HG03520 (cell line): Measurements from ENCODE around the gene PRSS1.
"Not testable (repeated sequence)": the region's sequence is repeated elsewhere in the genome, so short reads cannot be mapped to it uniquely, and the experiment has no call there.

ENCODE experiments used
- ATAC-seq: cut with Tn5 transposase; IDR thresholded peaks from one replicate; pipeline ENCODE4 v1.9.1; 2021; ENCODE audit warnings: mild to moderate bottlenecking, moderate library complexity; ENCODE audit not compliant: unreplicated experiment

The PRSS1 gene

GRCh38 chr7:142772051-142772450 lies 22.8 kb downstream of the PRSS1 start:
- no peak for ATAC-seq

GRCh38 chr7:142772673-142773072 lies 23.4 kb downstream of the PRSS1 start:
- no peak for ATAC-seq

- no peak for ATAC-seq
Observed at GRCh38 chr7:142773230-142773629, 24.0 kb downstream of the PRSS1 start.

DNA sequence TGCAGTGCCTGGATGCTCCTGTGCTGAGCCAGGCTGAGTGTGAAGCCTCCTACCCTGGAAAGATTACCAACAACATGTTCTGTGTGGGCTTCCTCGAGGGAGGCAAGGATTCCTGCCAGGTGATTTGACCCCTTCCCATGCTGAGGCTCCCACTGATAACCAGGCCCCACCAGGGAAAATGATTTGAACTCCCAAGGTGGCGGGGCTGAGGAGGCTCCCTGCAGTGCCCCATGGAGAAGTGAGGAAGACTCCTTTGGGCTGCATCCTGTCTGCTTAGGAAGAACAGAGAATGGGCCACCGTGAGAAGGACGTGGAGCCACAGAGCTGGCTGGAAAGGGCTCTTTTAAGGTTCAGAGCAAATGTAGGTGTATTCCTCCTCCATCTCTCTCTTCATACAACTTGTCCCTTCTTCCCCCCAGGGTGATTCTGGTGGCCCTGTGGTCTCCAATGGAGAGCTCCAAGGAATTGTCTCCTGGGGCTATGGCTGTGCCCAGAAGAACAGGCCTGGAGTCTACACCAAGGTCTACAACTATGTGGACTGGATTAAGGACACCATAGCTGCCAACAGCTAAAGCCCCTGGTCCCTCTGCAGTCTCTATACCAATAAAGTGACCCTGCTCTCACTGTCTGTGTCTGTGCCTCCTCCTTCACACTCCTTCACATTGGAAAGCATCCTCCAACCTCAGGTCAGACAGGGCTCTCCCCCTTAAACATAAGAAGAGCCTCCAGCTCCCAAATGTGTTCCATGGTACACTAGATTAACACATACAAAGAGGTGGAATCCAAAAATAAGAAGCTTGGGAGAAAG lies 24.9 kb downstream of the PRSS1 start:
- no peak for ATAC-seq

GRCh38 chr7:142774826-142775225 lies 25.6 kb downstream of the PRSS1 start:
- no peak for ATAC-seq

- not testable (repeated sequence) for ATAC-seq
Observed at GRCh38 chr7:142775351-142776115, 26.3 kb downstream of the PRSS1 start.

DNA sequence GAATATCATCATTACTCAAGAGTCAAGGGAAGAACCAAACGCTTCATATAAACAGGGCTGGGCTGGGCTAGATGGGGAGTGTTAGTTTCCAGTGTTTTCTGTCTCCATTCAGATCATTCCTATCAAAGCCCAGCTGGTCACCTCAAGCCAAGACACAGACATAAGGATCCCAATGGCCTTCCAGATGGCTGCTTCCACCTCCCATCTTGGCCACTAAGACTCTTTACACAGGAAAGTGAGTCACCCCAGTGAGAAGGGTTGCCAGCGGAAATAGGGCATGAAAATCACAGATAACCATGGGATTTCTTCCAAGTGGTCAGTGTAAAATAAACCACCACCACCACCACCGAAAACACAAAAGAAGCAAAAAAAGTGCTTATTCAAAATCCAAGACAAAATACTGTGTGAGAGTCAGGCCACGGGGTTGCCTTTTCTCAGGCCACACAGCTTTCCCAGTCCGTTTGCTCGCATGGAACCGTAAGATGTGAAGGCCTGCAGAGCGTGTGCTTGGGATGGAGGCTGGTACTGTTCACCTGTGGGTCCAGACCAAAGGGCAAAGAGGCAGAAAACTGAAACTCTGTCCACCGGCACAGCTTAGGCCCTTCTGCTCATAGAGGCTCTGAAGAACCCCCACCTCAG lies 27.1 kb downstream of the PRSS1 start:
- no peak for ATAC-seq

DNA sequence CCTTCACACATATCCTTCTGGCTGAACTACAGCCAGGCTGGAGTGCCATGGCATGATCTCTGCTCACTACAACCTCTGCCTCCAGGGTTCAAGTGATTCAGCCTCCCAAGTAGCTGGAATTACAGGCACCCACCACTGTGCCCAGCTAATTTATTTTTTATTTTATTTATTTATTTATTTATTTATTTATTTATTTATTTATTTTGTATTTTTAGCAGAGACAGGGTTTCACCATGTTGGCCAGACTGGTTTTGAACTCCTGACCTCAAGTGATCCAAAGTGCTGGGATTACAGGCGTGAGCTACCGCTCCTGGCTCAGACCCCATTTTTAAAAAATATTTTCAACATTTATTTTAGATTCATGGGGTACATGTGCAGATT lies 27.6 kb downstream of the PRSS1 start:
- not testable (repeated sequence) for ATAC-seq

DNA sequence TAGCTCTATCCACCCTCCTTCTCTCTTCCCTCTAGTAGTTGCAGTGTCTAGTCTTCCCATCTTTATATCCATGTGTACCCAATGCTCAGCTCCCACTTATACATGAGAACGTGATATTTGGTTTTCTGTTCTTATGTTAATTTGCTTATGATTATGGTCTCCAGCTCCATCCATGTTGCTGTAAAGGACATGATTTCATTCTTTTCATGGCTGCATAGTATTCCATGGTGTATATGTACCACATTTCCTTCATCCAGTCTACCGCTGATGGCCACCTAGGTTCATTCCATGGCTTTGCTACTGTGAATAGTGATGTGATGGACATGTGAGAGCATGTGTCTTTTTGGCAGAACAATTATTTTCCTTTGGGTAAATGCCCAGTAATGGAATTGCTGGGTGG lies 28.0 kb downstream of the PRSS1 start:
- ATAC-seq: no peak

DNA sequence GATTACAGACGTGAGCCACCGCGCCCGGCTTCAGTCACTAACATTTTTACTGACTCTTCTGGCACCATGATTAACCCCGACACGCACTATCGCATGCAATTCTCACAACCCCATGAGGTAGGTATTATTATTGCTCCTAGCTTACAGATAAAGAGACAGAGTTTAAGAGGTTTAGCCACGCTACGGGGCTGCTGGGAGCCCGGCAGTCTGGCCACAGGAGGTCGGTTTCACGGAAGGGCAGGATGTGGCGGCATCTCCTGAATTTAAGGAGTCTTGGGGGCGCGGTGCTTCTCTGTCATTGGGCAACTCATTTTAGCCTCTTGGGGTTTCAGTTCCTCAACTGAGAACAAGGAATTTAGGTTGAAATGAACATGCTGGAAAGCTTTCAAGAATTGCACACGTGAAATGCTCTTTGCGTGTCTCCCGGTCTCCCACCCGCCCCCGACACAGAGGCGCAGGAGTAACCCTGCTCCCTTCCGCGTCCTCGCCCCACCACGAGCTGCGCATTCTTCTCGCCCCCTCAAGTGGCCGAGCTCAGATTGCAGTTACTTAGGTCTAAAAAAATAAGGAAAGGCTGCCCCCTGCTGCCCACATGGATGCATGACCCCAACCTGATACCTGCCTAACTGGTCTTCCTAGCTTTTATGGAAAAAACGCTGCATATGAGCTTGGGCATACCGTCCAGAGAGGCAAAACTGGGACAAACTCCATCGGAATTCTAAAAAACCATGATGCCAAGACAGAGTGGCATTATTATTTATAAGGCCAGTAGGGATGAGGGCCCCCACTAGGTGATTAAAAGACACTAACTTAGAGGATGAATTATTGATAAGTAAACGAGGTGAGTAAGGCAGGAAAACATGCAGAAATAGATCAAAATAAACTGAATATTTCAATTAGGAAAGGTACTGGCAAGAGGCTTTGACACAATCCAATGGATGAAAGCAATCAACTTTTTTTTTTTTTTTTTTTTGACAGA lies 33.9 kb downstream of the PRSS1 start:
- peak; percentile 87 for ATAC-seq

DNA sequence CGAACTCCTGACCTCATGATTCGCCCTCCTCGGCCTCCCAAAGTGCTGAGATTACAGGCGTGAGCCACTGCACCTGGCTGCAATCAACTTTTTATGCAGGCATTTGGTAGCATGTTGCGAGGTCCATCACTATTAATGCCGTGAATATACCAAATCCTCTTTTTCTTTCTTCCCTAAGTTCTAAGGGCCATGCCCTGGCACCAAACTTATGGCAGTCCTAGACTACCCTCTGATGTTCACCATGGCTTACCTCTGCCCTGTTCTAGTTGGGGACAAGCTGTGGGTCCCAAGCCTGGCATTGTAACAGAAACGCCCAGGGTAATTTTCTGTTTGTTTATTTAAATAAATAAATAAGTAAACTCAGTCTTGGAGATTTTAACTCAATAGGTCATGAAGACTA lies 34.8 kb downstream of the PRSS1 start:
- ATAC-seq: no peak

DNA sequence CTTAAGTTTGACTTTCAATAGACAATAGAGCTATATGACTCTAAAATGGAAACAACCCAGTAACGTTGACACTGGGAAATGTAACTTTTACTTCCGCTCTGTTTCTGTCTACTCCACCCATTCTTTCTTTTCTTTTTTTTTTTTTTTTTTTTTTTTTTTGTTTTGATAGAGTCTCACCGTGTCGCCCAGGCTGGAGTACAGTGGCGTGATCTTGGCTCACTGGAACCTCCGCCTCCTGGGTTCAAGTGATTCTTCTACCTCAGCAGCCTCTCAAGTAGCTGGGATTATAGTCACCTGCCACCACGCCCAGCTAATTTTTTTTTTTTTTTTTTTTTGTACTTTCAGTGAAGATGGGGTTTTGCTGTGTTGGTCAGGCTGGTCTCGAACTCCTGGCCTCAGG lies 35.4 kb downstream of the PRSS1 start:
- ATAC-seq: no peak

GRCh38 chr7:142785841-142786250 lies 36.6 kb downstream of the PRSS1 start:
- ATAC-seq: no peak

GRCh38 chr7:142787034-142787768 lies 37.9 kb downstream of the PRSS1 start:
- ATAC-seq: no peak

DNA sequence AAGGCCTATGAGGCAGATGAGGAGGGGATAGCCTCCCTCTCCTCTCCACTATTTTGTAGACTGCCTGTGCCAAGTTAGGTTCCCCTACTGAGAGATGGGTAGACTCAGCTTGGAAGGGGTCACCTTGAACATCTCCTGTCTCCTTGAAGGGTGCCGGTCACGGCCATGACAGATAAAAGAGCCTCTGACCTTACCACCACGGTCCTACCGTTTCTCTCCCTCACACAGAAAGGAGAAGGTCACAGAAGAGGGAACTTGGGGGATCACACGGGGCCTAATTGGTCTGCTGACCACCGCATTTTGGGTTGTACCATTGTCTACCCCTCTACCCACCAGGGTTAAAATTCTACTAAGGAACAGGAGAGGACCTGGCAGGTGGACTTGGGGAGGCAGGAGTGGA lies 38.5 kb downstream of the PRSS1 start:
- ATAC-seq: no peak

- no peak for ATAC-seq
Observed at GRCh38 chr7:142788303-142789289, 39.3 kb downstream of the PRSS1 start.

GRCh38 chr7:142789441-142789840 lies 40.2 kb downstream of the PRSS1 start:
- no peak for ATAC-seq

- no peak for ATAC-seq
Observed at GRCh38 chr7:142790056-142790455, 40.8 kb downstream of the PRSS1 start.

GRCh38 chr7:142790555-142790954 lies 41.3 kb downstream of the PRSS1 start:
- no peak for ATAC-seq
